ENCODE results near the gene CALML5. TPM values are rescaled to one million over a fixed set of nuclear protein-coding genes. Genes with fewer than 3 reads are reported as not detected.
A peak's percentile ranks its signal among the peaks of the same experiment; 100 is the strongest.

CALML5 gene
- total and polyA plus RNA-seq, 5 donors from 2014 or later, result not detected

DNA sequence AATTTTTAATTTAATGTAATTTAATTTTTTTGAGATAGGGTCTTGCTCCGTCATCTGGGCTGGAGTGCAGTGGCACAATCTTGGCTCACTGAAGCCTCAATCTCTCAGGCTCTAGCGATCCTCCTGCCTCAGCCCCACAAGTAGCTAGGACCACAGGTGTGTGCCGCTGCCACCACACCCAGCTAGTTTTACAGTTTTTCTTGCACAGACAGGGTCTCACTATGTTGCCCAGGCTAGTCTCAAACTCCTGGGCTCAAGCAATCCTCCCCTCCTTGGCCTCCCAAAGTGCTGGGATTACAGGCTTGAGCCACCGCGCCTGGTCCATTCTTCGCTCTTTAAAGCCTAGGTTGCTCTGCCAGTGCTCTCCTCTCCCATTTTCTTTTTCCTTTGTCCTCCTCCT lies 38.3 kb upstream of the CALML5 start:
- H3K4me3 Mint-ChIP-seq, result no peak overlapping the region
- Histone ChIP-seq H3K27me3 (ENCODE audit: control insufficient read depth, insufficient read depth, low read length) (peaks cover 7% of the 10 kb centered on the region), H3K4me1 (ENCODE audit: control insufficient read depth, insufficient read depth, low read length, poor library complexity, severe bottlenecking) (no peaks in the 10 kb centered on the region), H3K4me3 (ENCODE audit: low read depth, low read length) (no peak overlapping the region), H3K36me3 (ENCODE audit: control insufficient read depth, insufficient read depth, low read length) (no peaks in the 10 kb centered on the region), H3K9me3 (ENCODE audit: control insufficient read depth in 2 of 2, low read length in 2 of 2) (peaks cover 14 to 16% of the 10 kb centered on the region in 2 experiments), H3K27ac (ENCODE audit: insufficient read depth, low read length, poor library complexity, severe bottlenecking) (no peak overlapping the region)
- no peak for DNase-seq
- ATAC-seq (ENCODE audit: low read depth in 2 of 2), result no peak
- peaks cover 17% of the 10 kb centered on the region for H3K27me3 Mint-ChIP-seq
- H3K36me3 Mint-ChIP-seq, result no peaks in the 10 kb centered on the region
- no peak overlapping the region for H3K27ac Mint-ChIP-seq
- peaks cover 0 to 12% (median 3%) of the 10 kb centered on the region in 7 donors for H3K9me3 Mint-ChIP-seq
- peaks cover 0 to 5% (median 0%) of the 10 kb centered on the region in 4 donors for H3K4me1 Mint-ChIP-seq

DNA sequence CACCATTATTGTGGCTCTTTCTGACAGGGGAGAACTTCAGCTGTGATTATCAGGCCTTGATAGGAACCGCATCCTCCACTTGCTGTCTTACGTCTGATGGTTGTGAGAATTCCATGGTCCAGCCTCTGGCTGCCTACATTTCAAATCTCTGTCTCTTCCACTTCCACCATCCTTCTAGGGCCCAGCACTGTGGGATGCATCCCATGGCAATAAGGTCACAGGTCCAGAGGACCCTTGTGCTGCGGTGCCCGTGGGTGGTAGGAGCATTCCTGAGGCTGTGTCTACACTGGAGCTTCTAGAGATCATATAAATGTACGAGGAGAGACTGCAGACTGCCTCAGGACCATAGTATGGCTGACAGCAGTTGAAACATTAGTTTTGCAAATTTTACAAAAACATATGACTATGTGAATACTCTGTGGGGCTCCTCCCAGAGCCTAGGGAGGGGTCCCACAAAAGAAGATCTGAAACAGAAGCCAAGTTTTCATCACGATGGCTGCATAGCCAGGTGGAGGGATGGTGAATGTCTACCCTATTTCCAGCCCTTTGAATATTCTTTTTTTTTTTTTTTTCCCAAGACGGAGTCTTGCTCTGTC lies 37.2 kb upstream of the CALML5 start:
- Mint-ChIP-seq H3K27ac (no peak overlapping the region), H3K36me3 (no peaks in the 10 kb centered on the region), H3K4me1 (peaks cover 0 to 5% (median 0%) of the 10 kb centered on the region in 4 donors), H3K4me3 (no peak overlapping the region), H3K27me3 (peaks cover 17% of the 10 kb centered on the region), H3K9me3 (peaks cover 0 to 6% (median 0%) of the 10 kb centered on the region in 7 donors)
- Histone ChIP-seq H3K27ac (ENCODE audit: insufficient read depth, low read length, poor library complexity, severe bottlenecking) (no peak overlapping the region), H3K4me3 (ENCODE audit: low read depth, low read length) (no peak overlapping the region), H3K36me3 (ENCODE audit: control insufficient read depth, insufficient read depth, low read length) (no peaks in the 10 kb centered on the region), H3K9me3 (ENCODE audit: control insufficient read depth in 2 of 2, low read length in 2 of 2) (peaks cover 6 to 8% of the 10 kb centered on the region in 2 experiments), H3K27me3 (ENCODE audit: control insufficient read depth, insufficient read depth, low read length) (peaks cover 7% of the 10 kb centered on the region), H3K4me1 (ENCODE audit: control insufficient read depth, insufficient read depth, low read length, poor library complexity, severe bottlenecking) (no peaks in the 10 kb centered on the region)
- ATAC-seq (ENCODE audit: low read depth in 2 of 2) (no peak), DNase-seq (no peak)

DNA sequence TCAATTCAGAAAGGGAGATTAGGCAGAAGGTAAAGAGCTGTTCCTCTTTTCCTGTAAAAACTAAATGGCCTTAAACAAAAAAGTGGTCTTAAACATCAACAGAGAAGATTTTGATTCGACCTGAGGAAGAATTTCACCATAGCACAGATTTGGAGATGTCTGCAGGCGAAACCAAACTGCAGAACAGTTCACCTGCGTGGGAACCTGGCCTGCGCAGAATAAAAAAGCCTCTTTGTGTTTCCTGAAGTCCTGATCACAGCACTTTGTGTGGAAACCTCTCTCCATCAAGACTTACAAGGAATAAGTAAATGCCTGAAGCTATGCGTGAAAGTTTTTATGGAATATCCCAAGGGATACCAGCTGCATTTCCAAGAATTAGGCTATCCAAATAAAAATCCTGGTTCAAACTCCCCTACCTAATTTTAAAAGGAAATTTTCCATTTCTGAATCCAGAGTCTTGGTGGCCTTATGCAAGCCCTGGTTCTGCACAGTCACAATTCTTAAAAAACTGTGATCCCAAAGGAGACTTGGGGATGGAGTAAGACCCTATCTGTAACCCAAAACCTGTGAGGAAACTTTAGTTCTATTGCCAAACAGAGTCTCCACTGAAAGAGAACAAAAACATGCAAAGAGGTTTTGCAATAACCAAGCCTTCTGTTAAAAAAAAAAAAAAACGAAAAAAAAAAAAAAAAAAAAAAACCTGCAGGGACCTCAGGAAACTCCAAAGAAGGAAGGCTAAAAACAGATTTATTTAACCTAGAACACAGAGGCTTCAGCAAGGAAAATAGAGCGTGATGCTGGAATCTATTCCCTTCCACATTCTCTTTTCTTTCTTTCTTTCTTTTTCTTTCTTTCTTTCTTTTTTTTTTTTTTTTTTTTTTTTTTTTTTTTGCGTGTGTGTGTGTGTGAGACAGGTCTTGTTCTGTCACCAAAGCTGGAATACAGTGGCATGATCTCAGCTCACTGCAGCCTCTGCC lies 35.8 kb upstream of the CALML5 start:
- H3K9me3 ChIP-seq (ENCODE audit: control insufficient read depth in 2 of 2, low read length in 2 of 2), result no peaks in the 10 kb centered on the region
- H3K9me3 Mint-ChIP-seq, result peaks cover 0 to 3% (median 0%) of the 10 kb centered on the region in 7 donors
- peaks cover 7% of the 10 kb centered on the region for H3K27me3 Mint-ChIP-seq
- no peaks in the 10 kb centered on the region for H3K36me3 Mint-ChIP-seq
- no peak overlapping the region for H3K27ac ChIP-seq (ENCODE audit: insufficient read depth, low read length, poor library complexity, severe bottlenecking)
- no peaks in the 10 kb centered on the region for H3K36me3 ChIP-seq (ENCODE audit: control insufficient read depth, insufficient read depth, low read length)
- H3K4me3 ChIP-seq (ENCODE audit: low read depth, low read length), result no peak overlapping the region
- ATAC-seq (ENCODE audit: low read depth in 2 of 2) (no peak), DNase-seq (no peak)
- peaks cover 0 to 5% (median 0%) of the 10 kb centered on the region in 4 donors for H3K4me1 Mint-ChIP-seq
- peak overlapping the region in 1 of 3 donors; percentile 48 for H3K27ac Mint-ChIP-seq
- H3K4me1 ChIP-seq (ENCODE audit: control insufficient read depth, insufficient read depth, low read length, poor library complexity, severe bottlenecking), result no peaks in the 10 kb centered on the region
- peak overlapping the region in 1 of 4 donors; percentile 24 for H3K4me3 Mint-ChIP-seq
- no peaks in the 10 kb centered on the region for H3K27me3 ChIP-seq (ENCODE audit: control insufficient read depth, insufficient read depth, low read length)

DNA sequence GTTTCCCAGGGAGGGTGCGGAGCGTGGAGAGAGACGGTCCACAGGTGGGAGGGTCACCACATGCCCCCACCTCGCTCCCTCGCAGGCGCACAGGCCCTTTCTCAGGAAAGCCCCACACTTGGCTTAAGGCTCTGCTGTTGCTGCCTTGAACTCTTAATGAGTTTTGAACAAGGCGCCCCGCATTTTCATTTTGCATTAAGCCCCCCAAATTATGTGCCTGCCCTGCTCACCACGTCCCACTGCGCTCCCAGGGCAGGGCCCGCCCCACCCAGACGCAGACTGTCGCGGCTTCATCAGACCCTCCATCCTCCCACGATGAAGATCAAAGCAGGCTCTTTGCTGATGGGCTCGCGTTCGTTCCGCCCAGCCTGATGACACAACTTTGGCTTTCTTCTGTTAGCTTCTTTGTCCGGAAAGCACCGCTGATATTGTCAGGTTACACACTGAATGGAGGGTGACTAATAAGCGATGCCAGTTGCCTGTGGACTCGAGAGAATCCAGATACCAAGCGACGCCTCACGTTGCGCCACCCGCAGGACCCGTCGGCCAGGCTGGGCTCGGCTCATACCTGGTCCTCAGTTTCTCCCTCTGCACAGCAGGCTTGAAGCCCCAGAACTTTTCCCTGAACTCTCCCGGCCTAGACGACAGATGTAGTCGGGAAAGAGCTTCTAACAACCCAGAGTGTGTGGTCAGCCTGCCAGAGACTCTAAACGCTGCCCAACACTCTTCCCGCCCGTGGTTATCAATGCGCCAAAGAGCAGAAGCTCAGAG lies 34.9 kb upstream of the CALML5 start:
- ATAC-seq (ENCODE audit: low read depth in 2 of 2) (no peak), DNase-seq (no peak)
- no peaks in the 10 kb centered on the region for H3K9me3 Mint-ChIP-seq
- H3K9me3 ChIP-seq (ENCODE audit: control insufficient read depth in 2 of 2, low read length in 2 of 2), result no peaks in the 10 kb centered on the region
- peak overlapping the region in 1 of 4 donors; percentile 24 for H3K4me3 Mint-ChIP-seq
- H3K4me1 ChIP-seq (ENCODE audit: control insufficient read depth, insufficient read depth, low read length, poor library complexity, severe bottlenecking), result no peaks in the 10 kb centered on the region
- no peak overlapping the region for H3K4me3 ChIP-seq (ENCODE audit: low read depth, low read length)
- H3K27ac Mint-ChIP-seq, result peak overlapping the region in 1 of 3 donors; percentile 48
- no peak overlapping the region for H3K27ac ChIP-seq (ENCODE audit: insufficient read depth, low read length, poor library complexity, severe bottlenecking)
- no peaks in the 10 kb centered on the region for H3K27me3 ChIP-seq (ENCODE audit: control insufficient read depth, insufficient read depth, low read length)
- H3K36me3 ChIP-seq (ENCODE audit: control insufficient read depth, insufficient read depth, low read length), result no peaks in the 10 kb centered on the region
- H3K36me3 Mint-ChIP-seq, result no peaks in the 10 kb centered on the region
- peaks cover 0 to 3% (median 0%) of the 10 kb centered on the region in 4 donors for H3K4me1 Mint-ChIP-seq
- H3K27me3 Mint-ChIP-seq, result peaks cover 7% of the 10 kb centered on the region

DNA sequence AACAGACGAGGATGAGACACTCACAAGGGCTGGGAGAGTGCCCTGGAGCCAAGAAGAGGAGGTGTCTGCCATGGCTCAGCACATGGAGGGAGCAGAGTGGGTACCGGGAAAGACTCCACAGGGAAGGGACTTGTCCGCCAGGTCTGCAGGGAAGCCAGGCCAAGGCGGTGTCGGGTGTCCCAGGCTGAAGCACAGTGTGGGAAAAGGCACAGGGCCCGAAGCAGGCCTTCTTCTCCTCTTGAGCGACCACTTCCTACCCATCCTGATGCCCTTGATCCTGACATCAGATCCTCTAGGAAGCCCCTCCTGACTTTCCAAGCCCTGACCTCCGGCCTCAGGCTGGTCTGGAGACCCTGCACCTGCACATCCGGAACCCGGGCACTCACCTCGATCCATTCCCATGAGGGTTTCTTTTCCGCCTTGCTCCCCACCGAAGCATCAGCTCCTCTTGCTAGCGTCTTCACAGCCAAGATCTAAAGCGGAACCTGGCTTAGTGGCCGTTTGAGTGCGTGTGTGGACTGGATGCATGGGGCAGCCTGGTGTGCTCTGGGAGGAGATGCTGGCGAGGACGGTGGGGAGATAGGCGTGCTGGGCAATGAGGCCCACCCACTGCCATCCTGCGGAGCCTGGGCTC lies 33.8 kb upstream of the CALML5 start:
- Mint-ChIP-seq H3K27ac (no peak overlapping the region), H3K36me3 (no peaks in the 10 kb centered on the region), H3K4me3 (no peak overlapping the region), H3K4me1 (peaks cover 0 to 3% (median 0%) of the 10 kb centered on the region in 4 donors), H3K9me3 (no peaks in the 10 kb centered on the region), H3K27me3 (peaks cover 4% of the 10 kb centered on the region)
- Histone ChIP-seq H3K4me1 (ENCODE audit: control insufficient read depth, insufficient read depth, low read length, poor library complexity, severe bottlenecking) (no peaks in the 10 kb centered on the region), H3K27me3 (ENCODE audit: control insufficient read depth, insufficient read depth, low read length) (no peaks in the 10 kb centered on the region), H3K27ac (ENCODE audit: insufficient read depth, low read length, poor library complexity, severe bottlenecking) (no peak overlapping the region), H3K9me3 (ENCODE audit: control insufficient read depth in 2 of 2, low read length in 2 of 2) (no peaks in the 10 kb centered on the region), H3K36me3 (ENCODE audit: control insufficient read depth, insufficient read depth, low read length) (no peaks in the 10 kb centered on the region), H3K4me3 (ENCODE audit: low read depth, low read length) (no peak overlapping the region)
- ATAC-seq (ENCODE audit: low read depth in 2 of 2), result no peak
- DNase-seq, result no peak

DNA sequence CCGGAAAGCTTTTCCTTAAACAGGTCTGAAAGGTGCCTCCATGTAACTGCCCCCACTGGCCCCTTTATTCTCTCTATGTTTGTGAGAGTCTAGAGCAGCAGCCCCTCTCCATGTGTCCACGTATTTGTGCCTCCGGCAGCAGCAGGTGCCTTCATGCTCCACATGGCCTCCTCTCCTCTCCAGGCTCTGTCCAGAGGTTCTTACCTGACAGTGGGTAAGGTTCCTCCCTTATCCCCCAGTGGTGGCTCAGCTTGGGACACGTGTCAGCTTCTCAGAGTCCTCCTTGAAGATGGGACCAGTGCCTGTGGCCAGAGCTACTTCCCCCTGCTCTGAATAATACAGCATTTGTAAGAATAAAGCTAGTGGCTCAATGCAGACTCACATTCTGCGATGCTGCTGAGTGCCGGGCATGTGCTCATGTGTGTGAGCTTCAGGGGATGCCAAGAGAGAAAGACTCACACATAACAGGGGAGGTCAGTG lies 33.3 kb upstream of the CALML5 start:
- Mint-ChIP-seq H3K36me3 (no peaks in the 10 kb centered on the region), H3K27me3 (no peaks in the 10 kb centered on the region), H3K27ac (no peak overlapping the region), H3K9me3 (no peaks in the 10 kb centered on the region), H3K4me1 (no peaks in the 10 kb centered on the region), H3K4me3 (no peak overlapping the region)
- no peak overlapping the region for H3K27ac ChIP-seq (ENCODE audit: insufficient read depth, low read length, poor library complexity, severe bottlenecking)
- no peaks in the 10 kb centered on the region for H3K9me3 ChIP-seq (ENCODE audit: control insufficient read depth in 2 of 2, low read length in 2 of 2)
- ATAC-seq (ENCODE audit: low read depth in 2 of 2) (no peak), DNase-seq (no peak)
- no peaks in the 10 kb centered on the region for H3K4me1 ChIP-seq (ENCODE audit: control insufficient read depth, insufficient read depth, low read length, poor library complexity, severe bottlenecking)
- H3K36me3 ChIP-seq (ENCODE audit: control insufficient read depth, insufficient read depth, low read length), result no peaks in the 10 kb centered on the region
- H3K27me3 ChIP-seq (ENCODE audit: control insufficient read depth, insufficient read depth, low read length), result no peaks in the 10 kb centered on the region
- no peak overlapping the region for H3K4me3 ChIP-seq (ENCODE audit: low read depth, low read length)

DNA sequence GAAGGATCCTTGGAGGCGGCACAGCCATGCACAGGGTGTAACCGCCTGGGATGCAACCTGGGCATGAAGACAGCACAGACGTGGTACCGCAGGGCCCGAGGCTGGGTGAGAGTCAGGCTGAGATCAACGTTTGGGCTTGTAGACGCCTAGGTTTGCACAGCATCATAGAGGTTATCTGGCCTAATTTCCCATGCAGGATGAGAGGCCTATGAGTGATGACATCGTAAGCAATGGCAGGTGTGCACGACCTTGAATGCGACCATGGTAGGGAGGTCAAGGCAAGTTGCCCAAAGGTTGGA lies 32.9 kb upstream of the CALML5 start:
- Histone ChIP-seq H3K4me3 (ENCODE audit: low read depth, low read length) (no peak overlapping the region), H3K36me3 (ENCODE audit: control insufficient read depth, insufficient read depth, low read length) (no peaks in the 10 kb centered on the region), H3K9me3 (ENCODE audit: control insufficient read depth in 2 of 2, low read length in 2 of 2) (no peaks in the 10 kb centered on the region), H3K4me1 (ENCODE audit: control insufficient read depth, insufficient read depth, low read length, poor library complexity, severe bottlenecking) (no peaks in the 10 kb centered on the region), H3K27me3 (ENCODE audit: control insufficient read depth, insufficient read depth, low read length) (no peaks in the 10 kb centered on the region), H3K27ac (ENCODE audit: insufficient read depth, low read length, poor library complexity, severe bottlenecking) (no peak overlapping the region)
- Mint-ChIP-seq H3K27ac (no peak overlapping the region), H3K36me3 (no peaks in the 10 kb centered on the region), H3K4me1 (no peaks in the 10 kb centered on the region), H3K9me3 (no peaks in the 10 kb centered on the region), H3K4me3 (no peak overlapping the region), H3K27me3 (no peaks in the 10 kb centered on the region)
- ATAC-seq (ENCODE audit: low read depth in 2 of 2) (no peak), DNase-seq (no peak)
